ENCODE data around the gene NF1. TPM values are rescaled to one million over a fixed set of nuclear protein-coding genes. Genes with fewer than 3 reads are reported as not detected.

Gene NF1
- total RNA-seq, 1 experiment from 2014 or later: 62.4 TPM

GRCh38 chr17:31321481-31321880 is 226.7 kb downstream of the NF1 start, which contains the start of gene EVI2A:
Gene EVI2A (minus strand): TSS chr17:31321622. CDS start chr17:31319013, 2,609 bp downstream.
- ChIA-PET POLR2A (no interaction called here), CTCF (no interaction called here)
- no TSS peak for BruUV-seq (replicated peaks)
- H3K4me3 Mint-ChIP-seq (ENCODE audit: unreplicated experiment): no peak within 1 kb of the TSS
- Histone ChIP-seq H3K9me3 (no peaks in the 10 kb centered on the region), H3K27me3 (replicated peaks; ENCODE audit: control insufficient read depth, insufficient read depth, low read length) (no peaks in the 10 kb centered on the region), H3K4me3 (ENCODE audit: low read depth, low read length) (no peak within 1 kb of the TSS), H3K36me3 (ENCODE audit: control insufficient read depth, insufficient read depth, low read length) (no peaks in the 10 kb centered on the region; the same call in 1 of the 2 replicates), H3K4me1 (no peaks in the 10 kb centered on the region)
- no peak within 1 kb of the TSS for H3K27ac Mint-ChIP-seq (ENCODE audit: unreplicated experiment)
- H3K4me1 Mint-ChIP-seq (ENCODE audit: low read depth, unreplicated experiment): peaks cover 9% of the 10 kb centered on the region
- intact Hi-C loops (cut with micrococcal nuclease; ENCODE audit: unreplicated experiment): no loop called here
- TF ChIP-seq CTCF (IDR thresholded peaks at IDR 0.05; ENCODE audit: insufficient read depth in 1 of 2, low read depth in 1 of 2, low read length in 1 of 2, severe bottlenecking in 1 of 2, unreplicated experiment in 1 of 2): no peak
- DNase-seq: no peak
- no peaks in the 10 kb centered on the region for H3K9me3 Mint-ChIP-seq (ENCODE audit: unreplicated experiment)
- peaks cover 8% of the 10 kb centered on the region for H3K36me3 Mint-ChIP-seq (ENCODE audit: insufficient read depth, unreplicated experiment)
- no peaks in the 10 kb centered on the region for H3K27me3 Mint-ChIP-seq (ENCODE audit: insufficient read depth, unreplicated experiment)

- H3K4me1 Mint-ChIP-seq (ENCODE audit: low read depth, unreplicated experiment): peaks cover 9% of the 10 kb centered on the region
- no peak for TF ChIP-seq CTCF (IDR thresholded peaks at IDR 0.05; ENCODE audit: insufficient read depth in 1 of 2, low read depth in 1 of 2, low read length in 1 of 2, severe bottlenecking in 1 of 2, unreplicated experiment in 1 of 2)
- no TSS peak for BruUV-seq (replicated peaks)
- no peaks in the 10 kb centered on the region for H3K9me3 Mint-ChIP-seq (ENCODE audit: unreplicated experiment)
- POLR2A ChIA-PET: no interaction called here
- H3K27me3 ChIP-seq (replicated peaks; ENCODE audit: control insufficient read depth, insufficient read depth, low read length): no peaks in the 10 kb centered on the region
- H3K9me3 ChIP-seq: no peaks in the 10 kb centered on the region
- no peak for DNase-seq
- H3K36me3 Mint-ChIP-seq (ENCODE audit: insufficient read depth, unreplicated experiment): peaks cover 12% of the 10 kb centered on the region
- H3K36me3 ChIP-seq (ENCODE audit: control insufficient read depth, insufficient read depth, low read length): no peaks in the 10 kb centered on the region; the same call in 1 of the 2 replicates
- intact Hi-C loops (cut with micrococcal nuclease; ENCODE audit: unreplicated experiment): no loop called here
- H3K4me3 ChIP-seq (ENCODE audit: low read depth, low read length): no peak overlapping the region
- CTCF ChIA-PET: no interaction called here
- H3K4me3 Mint-ChIP-seq (ENCODE audit: unreplicated experiment): no peak overlapping the region
- H3K27me3 Mint-ChIP-seq (ENCODE audit: insufficient read depth, unreplicated experiment): no peaks in the 10 kb centered on the region
- H3K4me1 ChIP-seq: no peaks in the 10 kb centered on the region
- no peak overlapping the region for H3K27ac Mint-ChIP-seq (ENCODE audit: unreplicated experiment)
Observed at GRCh38 chr17:31321966-31322365, 227.2 kb downstream of the NF1 start.

GRCh38 chr17:31323551-31323950 is 228.8 kb downstream of the NF1 start:
- no peak for TF ChIP-seq CTCF (IDR thresholded peaks at IDR 0.05; ENCODE audit: insufficient read depth in 1 of 2, low read depth in 1 of 2, low read length in 1 of 2, severe bottlenecking in 1 of 2, unreplicated experiment in 1 of 2)
- no peaks in the 10 kb centered on the region for H3K4me1 ChIP-seq
- POLR2A ChIA-PET: no interaction called here
- CTCF ChIA-PET: no interaction called here
- intact Hi-C loops (cut with micrococcal nuclease; ENCODE audit: unreplicated experiment): no loop called here
- BruUV-seq (replicated peaks): no TSS peak
- H3K9me3 ChIP-seq: no peaks in the 10 kb centered on the region
- H3K36me3 Mint-ChIP-seq (ENCODE audit: insufficient read depth, unreplicated experiment): peaks cover 22% of the 10 kb centered on the region
- no peaks in the 10 kb centered on the region for H3K27me3 ChIP-seq (replicated peaks; ENCODE audit: control insufficient read depth, insufficient read depth, low read length)
- no peaks in the 10 kb centered on the region for H3K27me3 Mint-ChIP-seq (ENCODE audit: insufficient read depth, unreplicated experiment)
- no peaks in the 10 kb centered on the region for H3K9me3 Mint-ChIP-seq (ENCODE audit: unreplicated experiment)
- no peak for DNase-seq
- H3K36me3 ChIP-seq (ENCODE audit: control insufficient read depth, insufficient read depth, low read length): no peaks in the 10 kb centered on the region; the same call in 1 of the 2 replicates
- H3K27ac Mint-ChIP-seq (ENCODE audit: unreplicated experiment): no peak overlapping the region
- no peaks in the 10 kb centered on the region for H3K4me1 Mint-ChIP-seq (ENCODE audit: low read depth, unreplicated experiment)
- H3K4me3 Mint-ChIP-seq (ENCODE audit: unreplicated experiment): no peak overlapping the region
- no peak overlapping the region for H3K4me3 ChIP-seq (ENCODE audit: low read depth, low read length)

All from Caco-2 (cell line).